Prostate gland (tissue), 2 donors: ENCODE measurements around the gene ARHGAP26.

Source experiments
- POLR2A ChIP-seq: fragments of 450-650 bp; IDR thresholded peaks from one replicate; pipeline ENCODE4 v1.6.1; 2016; ENCODE audit warnings: antibody characterized with exemption, mild to moderate bottlenecking
- POLR2AphosphoS5 ChIP-seq: sonication (generic); formaldehyde crosslinking; IDR thresholded peaks from one replicate; pipeline ENCODE4 v1.6.1; 2017; ENCODE audit warnings: antibody characterized with exemption
- TF ChIP-seq, protein P1 (sequence below), 4 experiments: fragments of 200-600 bp in 2 of 4; fragments of 450-650 bp in 2 of 4; sonication (generic) in 2 of 4; IDR thresholded peaks; 1 replicate in 3 of 4; 2 replicates in 1 of 4; pipeline ENCODE4 v1.5.1; 2016 to 2019; ENCODE audit warnings: antibody characterized with exemption in 4 of 4, mild to moderate bottlenecking in 2 of 4, moderate library complexity in 2 of 4

- TF ChIP-seq, protein P1, sequence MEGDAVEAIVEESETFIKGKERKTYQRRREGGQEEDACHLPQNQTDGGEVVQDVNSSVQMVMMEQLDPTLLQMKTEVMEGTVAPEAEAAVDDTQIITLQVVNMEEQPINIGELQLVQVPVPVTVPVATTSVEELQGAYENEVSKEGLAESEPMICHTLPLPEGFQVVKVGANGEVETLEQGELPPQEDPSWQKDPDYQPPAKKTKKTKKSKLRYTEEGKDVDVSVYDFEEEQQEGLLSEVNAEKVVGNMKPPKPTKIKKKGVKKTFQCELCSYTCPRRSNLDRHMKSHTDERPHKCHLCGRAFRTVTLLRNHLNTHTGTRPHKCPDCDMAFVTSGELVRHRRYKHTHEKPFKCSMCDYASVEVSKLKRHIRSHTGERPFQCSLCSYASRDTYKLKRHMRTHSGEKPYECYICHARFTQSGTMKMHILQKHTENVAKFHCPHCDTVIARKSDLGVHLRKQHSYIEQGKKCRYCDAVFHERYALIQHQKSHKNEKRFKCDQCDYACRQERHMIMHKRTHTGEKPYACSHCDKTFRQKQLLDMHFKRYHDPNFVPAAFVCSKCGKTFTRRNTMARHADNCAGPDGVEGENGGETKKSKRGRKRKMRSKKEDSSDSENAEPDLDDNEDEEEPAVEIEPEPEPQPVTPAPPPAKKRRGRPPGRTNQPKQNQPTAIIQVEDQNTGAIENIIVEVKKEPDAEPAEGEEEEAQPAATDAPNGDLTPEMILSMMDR (IDR thresholded peaks at IDR 0.05), result no peak
- TF ChIP-seq POLR2A (no peak), POLR2AphosphoS5 (no peak)
Measured at GRCh38 chr5:143207563-143208364, 437.6 kb downstream of the ARHGAP26 start.
